PC-3 (cell line): ENCODE measurements around the gene CETN2. TPM values are rescaled to one million over a fixed set of nuclear protein-coding genes. Genes with fewer than 3 reads are reported as not detected.
"Not testable (repeated sequence)": the region's sequence is repeated elsewhere in the genome, so short reads cannot be mapped to it uniquely, and the experiment has no call there.

Source experiments
- ATAC-seq: fragments of 200-7000 bp; cut with Tn5 transposase; 2 replicates; pipeline ENCODE4 v1.9.1; 2020; ENCODE audit warnings: mild to moderate bottlenecking, moderate library complexity
- BruUV-seq: library from RNA; stranded (reverse); fragments of 400-500 nt; replicated peaks from 2 replicates; lab custom pipeline; 2021; lab: Mats Ljungman, UMichigan
- CTCF ChIA-PET: fragments of 300-600 bp; sonication (Branson Sonifier 250); formaldehyde crosslinking; loops from one replicate; lab custom pipeline; 2022; ENCODE audit warnings: antibody characterized with exemption; lab: Charles Lee
- POLR2A ChIA-PET: fragments of 300-600 bp; sonication (Branson Sonifier 250); formaldehyde crosslinking; loops from one replicate; lab custom pipeline; 2022; ENCODE audit warnings: antibody characterized with exemption; ENCODE audit not compliant: unreplicated experiment; lab: Charles Lee
- DNase-seq: peaks from one replicate; pipeline ENCODE4 v3.0.0-alpha.2; 2015
- H2AFZ ChIP-seq: fragments of 300-600 bp; sonication (generic); 2 replicates; pipeline ENCODE4 v1.6.0; 2016; ENCODE audit warnings: antibody characterized with exemption, low read length
- H3F3A ChIP-seq: fragments of 300-600 bp; sonication (generic); one replicate; pipeline ENCODE4 v1.6.0; 2017; ENCODE audit warnings: antibody characterized with exemption, low read length, control low read depth, mild to moderate bottlenecking; ENCODE audit not compliant: unreplicated experiment
- H3K27ac ChIP-seq: fragments of 300-600 bp; sonication (generic); 2 replicates; pipeline ENCODE4 v1.5.1; 2016; ENCODE audit warnings: mild to moderate bottlenecking, low read length
- H3K27me3 ChIP-seq: fragments of 300-600 bp; sonication (generic); 2 replicates; pipeline ENCODE4 v1.6.1; 2016; ENCODE audit warnings: low read length, mixed read lengths
- H3K36me3 ChIP-seq: fragments of 300-600 bp; sonication (generic); 2 replicates; pipeline ENCODE4 v1.6.1; 2016; ENCODE audit warnings: low read depth, mixed run types, low read length, mixed read lengths
- H3K4me1 ChIP-seq: fragments of 300-600 bp; sonication (generic); 2 replicates; pipeline ENCODE4 v1.5.1; 2016; ENCODE audit warnings: low read length; ENCODE audit not compliant: insufficient read depth
- H3K4me2 ChIP-seq: fragments of 300-600 bp; sonication (generic); 2 replicates; pipeline ENCODE4 v1.6.0; 2016; ENCODE audit warnings: low read length
- H3K4me3 ChIP-seq: fragments of 300-600 bp; sonication (generic); 2 replicates; pipeline ENCODE4 v1.5.1; 2016; ENCODE audit warnings: mild to moderate bottlenecking, low read length, mixed read lengths
- H3K79me2 ChIP-seq: fragments of 300-600 bp; sonication (generic); 2 replicates; pipeline ENCODE4 v1.6.1; 2017; ENCODE audit warnings: low read length, mixed read lengths
- H3K9ac ChIP-seq: fragments of 300-600 bp; sonication (generic); 2 replicates; pipeline ENCODE4 v1.6.0; 2016; ENCODE audit warnings: mild to moderate bottlenecking, low read length
- H3K9me2 ChIP-seq: fragments of 300-600 bp; sonication (generic); replicated peaks from 2 replicates; pipeline ENCODE4 v1.6.1; 2016; ENCODE audit warnings: mixed run types, low read length, mixed read lengths
- H3K9me3 ChIP-seq: fragments of 300-600 bp; sonication (generic); 2 replicates; pipeline ENCODE4 v1.6.1; 2016; ENCODE audit warnings: low read length, mixed read lengths
- H4K20me1 ChIP-seq: fragments of 300-600 bp; sonication (generic); 2 replicates; pipeline ENCODE4 v1.6.1; 2016; ENCODE audit warnings: low read length, mixed read lengths
- CTCF ChIP-seq: fragments of 300-600 bp; sonication (generic); conservative IDR thresholded peaks from 2 replicates; pipeline ENCODE4 v1.5.1; 2017; ENCODE audit warnings: antibody characterized with exemption, low read depth, mild to moderate bottlenecking, low read length
- EZH2 ChIP-seq: fragments of 300-600 bp; sonication (generic); IDR thresholded peaks from one replicate; pipeline ENCODE4 v1.6.1; 2017; ENCODE audit warnings: antibody characterized with exemption, mild to moderate bottlenecking, low read length; ENCODE audit not compliant: unreplicated experiment
- EZH2phosphoT487 ChIP-seq: fragments of 300-600 bp; sonication (generic); IDR thresholded peaks from 2 replicates; pipeline ENCODE4 v1.6.1; 2018; ENCODE audit warnings: mild to moderate bottlenecking, antibody characterized with exemption, low read length, borderline replicate concordance
- intact Hi-C: fragments of 100-400 bp; cut with micrococcal nuclease; formaldehyde crosslinking; loops from 2 replicates; pipeline ENCODE4 v1.9.0; 2023
- total RNA-seq: library from RNA; depleted of rRNA; stranded (reverse); fragments of >200 nt; gene quantifications from 2 replicates; pipeline ENCODE4 v1.2.3, GENCODE V29; 2014

CETN2 gene
- total RNA-seq, 1 experiment from 2014 or later: 40.9 TPM

DNA sequence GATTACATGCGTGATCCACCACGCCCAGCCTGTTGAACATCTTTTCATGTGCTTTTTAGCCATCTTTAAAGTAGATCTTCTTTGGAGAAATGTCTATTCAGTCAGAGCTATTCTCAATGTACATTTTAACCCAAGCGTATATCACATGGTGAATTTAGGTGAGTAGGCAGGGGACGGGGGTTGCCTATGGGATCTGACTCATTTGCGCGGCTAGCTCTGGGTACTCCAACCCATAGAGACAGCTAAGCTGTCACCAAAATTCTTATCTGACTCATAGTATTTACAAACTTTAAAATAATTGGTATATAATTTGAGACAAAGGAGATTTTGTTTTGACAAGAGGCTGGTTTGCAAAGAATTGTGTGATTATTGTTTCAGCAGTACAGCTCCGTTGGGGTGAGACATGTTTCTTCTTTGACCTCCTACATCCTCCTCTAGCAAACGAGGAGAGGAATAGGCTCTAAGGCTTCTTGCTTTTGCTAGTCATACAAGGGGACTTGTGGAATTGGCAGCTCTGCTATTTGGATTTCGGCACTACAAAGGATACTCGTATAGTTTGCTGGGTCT is 12.3 kb upstream of the CETN2 start:
- ATAC-seq (peak; percentile 95), DNase-seq (peak; percentile 37)
- ChIA-PET CTCF (no interaction called here), POLR2A (no interaction called here)
- Histone ChIP-seq H3K9ac (no peak overlapping the region), H2AFZ (no peak overlapping the region), H3K4me2 (no peak overlapping the region), H3K36me3 (peaks cover 8% of the 10 kb centered on the region), H4K20me1 (no peaks in the 10 kb centered on the region), H3K27me3 (no peaks in the 10 kb centered on the region), H3K9me3 (no peaks in the 10 kb centered on the region), H3K79me2 (peaks cover 58% of the 10 kb centered on the region), H3K27ac (peak overlapping the region; percentile 28), H3K4me3 (no peak overlapping the region), H3F3A (no peaks in the 10 kb centered on the region), H3K4me1 (0 out of 2 replicates have a peak, but pooled peaks cover 7% of the 10 kb centered on the region), H3K9me2 (no peaks in the 10 kb centered on the region)
- no peak for TF ChIP-seq EZH2
- TF ChIP-seq CTCF: no peak
- TF ChIP-seq EZH2phosphoT487: no peak
- intact Hi-C loops: no loop called here
- BruUV-seq: no TSS peak

GRCh38 chrX:152835470-152835869 is 4.9 kb upstream of the CETN2 start:
- H3K9me2 ChIP-seq, H3K27ac ChIP-seq, H4K20me1 ChIP-seq, H3F3A ChIP-seq, H2AFZ ChIP-seq, H3K9me3 ChIP-seq, ATAC-seq, H3K4me1 ChIP-seq, POLR2A ChIA-PET, intact Hi-C loops, H3K9ac ChIP-seq, CTCF ChIA-PET, H3K4me2 ChIP-seq, BruUV-seq, H3K4me3 ChIP-seq, H3K36me3 ChIP-seq, H3K27me3 ChIP-seq, DNase-seq: not testable (repeated sequence)
- peaks cover 47% of the 10 kb centered on the region for H3K79me2 ChIP-seq

DNA sequence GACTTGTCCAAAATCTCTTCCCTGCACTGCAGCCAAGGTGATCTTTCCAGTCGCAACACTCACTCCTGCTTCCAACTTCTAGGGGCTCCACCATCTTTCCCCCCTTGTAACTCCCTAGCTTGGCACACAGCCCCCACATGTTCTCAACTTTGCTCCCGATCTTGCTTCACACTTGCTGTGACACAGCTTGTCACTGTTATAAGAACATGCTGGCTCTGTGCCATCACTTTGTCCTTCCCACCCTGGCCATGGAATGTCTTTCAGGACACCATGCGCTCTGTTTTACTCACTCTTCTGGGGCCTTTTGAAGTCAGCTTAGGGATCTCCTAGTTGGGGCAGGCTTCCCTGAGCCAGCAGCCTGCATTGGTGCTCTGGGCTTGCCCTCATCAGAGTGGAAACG is 2.8 kb upstream of the CETN2 start:
- ATAC-seq (no peak), DNase-seq (no peak)
- Histone ChIP-seq H3K4me1 (peaks cover 12% of the 10 kb centered on the region), H3K36me3 (no peaks in the 10 kb centered on the region), H2AFZ (no peak overlapping the region), H3K4me3 (no peak overlapping the region), H3K9ac (no peak overlapping the region), H4K20me1 (no peaks in the 10 kb centered on the region), H3K27me3 (no peaks in the 10 kb centered on the region), H3K9me2 (no peaks in the 10 kb centered on the region), H3K9me3 (no peaks in the 10 kb centered on the region), H3K4me2 (no peak overlapping the region), H3K79me2 (peaks cover 41% of the 10 kb centered on the region), H3F3A (no peaks in the 10 kb centered on the region), H3K27ac (no peak overlapping the region)
- intact Hi-C loops: no loop called here
- ChIA-PET POLR2A (no interaction called here), CTCF (no interaction called here)
- BruUV-seq: no TSS peak
- TF ChIP-seq EZH2phosphoT487: no peak
- no peak for TF ChIP-seq CTCF
- no peak for TF ChIP-seq EZH2
